CD4-positive, alpha-beta T cell treated with Interleukin-6 at 100 ng/mL for 8 hours (primary cell): ENCODE results near the gene STIM1.
"Not testable (repeated sequence)": the region's sequence is repeated elsewhere in the genome, so short reads cannot be mapped to it uniquely, and the experiment has no call there.

Source experiments
- DNase-seq: peaks from one replicate; pipeline ENCODE4 v3.0.0-alpha.2; 2020; ENCODE audit warnings: mixed read lengths, low spot score

Gene STIM1

GRCh38 chr11:3885855-3886254, 30.4 kb downstream of the STIM1 start:
- no peak for DNase-seq

- no peak for DNase-seq
Measured at GRCh38 chr11:3886985-3887384, 31.5 kb downstream of the STIM1 start.

GRCh38 chr11:3888876-3889275, 33.4 kb downstream of the STIM1 start:
- no peak for DNase-seq

GRCh38 chr11:3890014-3890413, 34.5 kb downstream of the STIM1 start:
- no peak for DNase-seq

GRCh38 chr11:3890806-3891205, 35.3 kb downstream of the STIM1 start:
- no peak for DNase-seq

- DNase-seq = no peak
Measured at GRCh38 chr11:3891751-3892150, 36.3 kb downstream of the STIM1 start.

- no peak for DNase-seq
Measured at GRCh38 chr11:3892156-3892555, 36.7 kb downstream of the STIM1 start.

- DNase-seq = no peak
Measured at GRCh38 chr11:3893311-3893710, 37.8 kb downstream of the STIM1 start.

GRCh38 chr11:3894128-3894731, 38.8 kb downstream of the STIM1 start:
- no peak for DNase-seq

- DNase-seq = no peak
Measured at GRCh38 chr11:3896644-3897043, 41.2 kb downstream of the STIM1 start.

GRCh38 chr11:3900230-3900629, 44.8 kb downstream of the STIM1 start:
- not testable (repeated sequence) for DNase-seq

GRCh38 chr11:3901249-3902025, 46.0 kb downstream of the STIM1 start:
- DNase-seq = no peak

GRCh38 chr11:3902441-3902840, 47.0 kb downstream of the STIM1 start:
- DNase-seq = no peak

GRCh38 chr11:3903207-3903896, 47.9 kb downstream of the STIM1 start:
- DNase-seq = no peak

- DNase-seq = no peak
Measured at GRCh38 chr11:3904228-3904627, 48.8 kb downstream of the STIM1 start.

- DNase-seq = peak; percentile 81
Measured at GRCh38 chr11:3905080-3905953, 49.9 kb downstream of the STIM1 start.

GRCh38 chr11:3906166-3906565, 50.7 kb downstream of the STIM1 start:
- DNase-seq = no peak

- DNase-seq = no peak
Measured at GRCh38 chr11:3907590-3907989, 52.1 kb downstream of the STIM1 start.

GRCh38 chr11:3909901-3910300, 54.4 kb downstream of the STIM1 start:
- no peak for DNase-seq

- DNase-seq = no peak
Measured at GRCh38 chr11:3911908-3912505, 56.5 kb downstream of the STIM1 start.

GRCh38 chr11:3913921-3914320, 58.5 kb downstream of the STIM1 start:
- no peak for DNase-seq

- peak; percentile 26 for DNase-seq
Measured at GRCh38 chr11:3914805-3915204, 59.3 kb downstream of the STIM1 start.
